HG03571 (cell line): ENCODE data around the gene C4orf51.

Source experiments
- ATAC-seq: cut with Tn5 transposase; IDR thresholded peaks from one replicate; pipeline ENCODE4 v1.9.1; 2021; ENCODE audit not compliant: unreplicated experiment

Gene C4orf51

DNA sequence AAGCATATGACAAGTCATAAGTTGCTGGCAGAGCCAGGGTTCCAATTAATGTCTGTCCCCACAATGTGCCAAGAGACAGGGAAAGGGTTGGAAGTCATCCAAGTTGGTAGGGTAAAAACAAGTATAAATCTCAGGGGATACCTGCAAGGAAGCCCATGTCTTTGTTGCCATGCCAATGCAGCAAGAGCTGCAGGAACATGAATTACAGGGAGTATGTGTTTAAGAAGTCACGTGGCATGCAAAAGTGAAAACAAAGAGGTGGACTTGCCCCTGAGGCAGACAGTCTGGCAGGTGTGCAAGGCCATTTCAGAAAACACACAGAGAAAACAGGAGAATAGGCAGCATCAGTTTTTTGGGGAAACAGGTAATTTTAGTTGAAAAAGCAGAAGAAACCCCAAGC is 29.4 kb downstream of the C4orf51 start:
- ATAC-seq: no peak

DNA sequence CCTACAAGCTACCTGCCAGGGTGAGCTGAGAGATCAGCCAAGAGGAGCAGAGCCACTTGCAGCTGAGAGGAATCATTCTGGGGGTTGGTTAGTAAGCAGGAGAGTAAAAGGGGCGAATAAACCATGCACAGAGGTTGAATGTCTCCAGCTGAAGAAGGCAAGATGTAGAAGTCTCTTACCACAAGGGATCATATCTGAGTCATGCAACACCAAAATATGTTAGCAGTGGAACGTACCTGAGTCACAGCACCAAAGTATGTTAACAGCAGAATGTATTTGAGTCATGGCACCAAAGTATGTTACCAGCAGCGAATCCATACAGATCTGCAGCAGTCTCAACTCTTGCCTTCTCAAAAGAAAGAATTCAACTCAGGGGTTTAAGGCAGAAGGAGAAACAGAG is 29.9 kb downstream of the C4orf51 start:
- ATAC-seq: no peak

DNA sequence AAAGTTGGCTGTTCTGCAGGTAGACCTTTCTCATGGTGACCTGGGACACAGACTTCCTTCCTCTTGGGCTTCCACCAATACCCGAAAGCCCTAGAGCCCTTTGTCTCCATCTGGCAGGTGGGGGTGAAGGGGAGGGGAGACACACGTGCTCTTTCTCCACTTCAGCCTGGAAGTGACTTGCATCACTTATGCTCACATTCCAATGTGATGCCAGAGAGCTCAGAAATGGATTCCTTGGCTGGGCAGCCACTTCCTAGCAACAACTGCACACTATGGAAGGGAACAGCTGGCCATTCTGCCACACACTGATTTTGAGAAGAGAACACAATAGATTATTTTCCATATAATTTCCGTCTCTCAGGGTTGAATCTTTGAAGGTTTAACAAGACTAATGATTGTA is 36.3 kb downstream of the C4orf51 start:
- no peak for ATAC-seq

DNA sequence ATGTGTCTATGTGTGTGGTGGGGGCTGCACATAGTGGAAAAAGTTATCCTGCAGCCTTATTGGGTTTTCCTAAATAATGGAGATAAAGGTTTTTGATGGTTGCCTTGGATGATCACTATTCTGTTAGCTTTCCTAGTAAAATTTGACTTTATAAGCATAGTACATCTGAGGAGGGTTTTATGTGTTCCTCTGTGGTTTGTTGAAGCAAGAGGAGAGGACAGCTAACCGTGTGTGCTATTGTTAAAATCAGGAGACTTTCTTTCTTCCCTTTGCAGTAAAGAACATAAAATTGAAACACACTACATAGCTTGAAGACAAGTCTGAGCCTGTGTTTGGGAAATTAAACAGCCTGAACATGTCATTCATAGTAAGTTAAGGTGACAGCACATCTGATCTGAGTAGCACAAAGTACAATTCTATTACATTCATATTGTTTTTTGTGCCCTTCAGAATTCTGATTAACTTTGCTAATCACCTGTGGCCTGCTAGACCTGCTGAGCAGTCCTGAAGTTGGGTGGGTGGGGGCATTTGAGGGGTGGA is 36.8 kb downstream of the C4orf51 start:
- ATAC-seq: no peak

DNA sequence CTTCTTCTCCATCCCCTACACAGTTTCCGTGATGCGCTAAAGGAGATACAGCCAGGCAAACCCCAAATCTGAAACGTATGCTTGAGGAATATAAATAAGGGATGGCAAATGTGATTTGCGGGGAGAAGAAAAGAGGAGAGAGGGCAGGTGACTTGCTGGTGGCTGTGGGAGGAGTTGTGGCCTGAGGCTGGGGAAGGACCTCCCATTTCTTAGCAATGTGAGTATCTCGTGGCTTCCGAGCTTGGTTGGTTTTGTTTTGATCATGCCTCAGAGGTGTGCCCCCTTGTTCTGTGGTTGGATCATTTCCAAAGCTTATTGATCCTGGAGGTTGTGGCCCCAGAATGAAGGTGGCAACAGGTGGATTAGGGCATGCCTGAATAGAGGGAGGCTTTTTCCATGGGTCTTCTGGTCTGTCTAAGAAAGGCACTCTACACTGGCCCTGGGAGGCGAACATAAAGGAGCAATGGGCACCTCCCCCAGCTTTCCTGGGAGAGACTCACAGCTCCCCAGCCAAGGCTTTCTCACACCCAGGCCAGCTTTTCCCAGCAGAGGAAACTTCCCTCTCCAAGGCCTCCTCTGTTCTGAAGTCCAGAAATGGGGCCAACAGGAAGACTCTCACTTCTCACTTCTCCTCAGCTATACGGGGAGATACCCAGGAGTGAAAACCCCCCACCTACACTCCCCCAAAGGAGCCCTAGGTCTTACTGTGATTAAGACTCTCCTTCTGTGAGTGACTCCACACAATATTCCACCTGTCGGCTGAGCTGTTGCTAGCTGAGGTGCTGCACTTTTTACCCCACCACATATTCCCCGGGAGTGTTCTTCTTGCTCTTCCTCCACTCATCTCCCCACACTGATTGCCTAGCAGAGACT is 40.0 kb downstream of the C4orf51 start:
- peak; percentile 68 for ATAC-seq

DNA sequence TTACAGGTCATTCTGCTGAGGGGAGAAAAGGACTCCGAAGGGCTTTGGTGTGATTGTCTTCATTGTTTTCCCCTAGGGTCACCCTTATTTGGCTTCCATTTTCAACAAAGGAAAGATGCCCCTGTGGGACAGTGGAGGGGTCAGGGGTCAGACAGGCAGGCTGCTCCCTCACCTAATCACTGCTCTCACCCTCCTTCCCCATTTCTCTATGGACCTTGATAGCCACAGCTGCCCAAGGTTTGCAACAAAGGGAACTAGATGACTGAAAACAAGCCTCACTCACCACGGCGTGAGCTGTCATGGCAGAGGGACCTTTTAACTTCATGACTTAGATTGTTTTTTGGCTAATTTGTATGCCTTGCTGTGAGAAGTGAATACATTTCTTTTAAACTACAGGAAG is 40.7 kb downstream of the C4orf51 start:
- ATAC-seq: peak; percentile 14

DNA sequence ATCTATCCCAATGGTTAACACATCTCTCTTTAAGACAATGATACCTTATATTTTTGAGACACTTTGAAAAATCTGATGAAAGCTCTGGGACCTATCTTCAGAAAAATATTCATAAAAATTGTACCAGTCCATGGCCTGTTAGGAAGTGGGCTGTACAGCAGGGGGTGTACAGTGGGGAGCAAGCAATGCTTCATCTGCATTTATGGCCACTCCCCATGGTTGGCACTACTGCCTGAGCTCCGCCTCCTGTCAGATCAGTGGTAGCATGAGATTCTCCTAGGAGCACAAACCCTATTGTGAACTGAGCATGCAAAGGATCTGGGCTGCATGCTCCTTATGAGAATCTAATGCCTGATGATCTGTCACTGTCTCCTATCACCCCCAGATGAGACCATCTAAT is 42.6 kb downstream of the C4orf51 start:
- ATAC-seq: no peak

DNA sequence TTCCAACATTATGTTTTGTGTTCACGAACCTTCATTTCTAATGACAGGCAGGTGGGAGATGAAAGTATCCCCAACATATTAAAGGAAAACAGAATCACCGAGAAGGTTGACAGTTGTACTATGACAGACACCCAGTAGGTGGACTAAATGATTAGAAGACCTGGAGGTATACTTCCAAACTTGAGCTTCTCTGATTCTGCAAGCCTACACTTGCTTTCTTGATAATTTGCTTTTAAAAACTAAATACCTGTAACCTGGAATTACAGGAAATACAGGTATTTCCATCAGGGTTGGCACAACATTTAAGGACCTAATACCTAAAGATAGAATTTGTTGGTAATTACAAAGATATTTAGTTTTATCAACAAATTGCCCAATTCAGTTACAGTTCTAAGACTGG is 43.4 kb downstream of the C4orf51 start:
- no peak for ATAC-seq

DNA sequence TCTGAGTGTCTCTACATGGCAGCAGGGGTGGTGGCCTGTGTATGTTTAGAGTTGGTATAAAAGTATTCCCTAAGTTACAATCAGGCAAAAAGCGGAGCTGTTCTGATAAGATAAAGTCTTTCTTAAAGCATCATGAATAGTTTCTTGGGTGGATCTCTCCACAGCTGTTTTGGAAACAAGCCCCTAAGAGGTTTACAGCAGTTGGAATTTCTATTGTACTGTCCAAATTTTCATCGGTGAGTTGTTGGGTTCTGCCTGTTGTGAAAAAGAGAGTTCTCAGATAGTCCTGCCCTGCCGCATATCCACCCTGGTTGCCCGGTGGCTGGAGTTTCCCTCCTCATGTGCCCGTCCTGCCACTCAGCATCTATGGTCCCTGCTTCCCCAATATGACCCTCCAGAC is 50.1 kb downstream of the C4orf51 start:
- ATAC-seq: no peak

DNA sequence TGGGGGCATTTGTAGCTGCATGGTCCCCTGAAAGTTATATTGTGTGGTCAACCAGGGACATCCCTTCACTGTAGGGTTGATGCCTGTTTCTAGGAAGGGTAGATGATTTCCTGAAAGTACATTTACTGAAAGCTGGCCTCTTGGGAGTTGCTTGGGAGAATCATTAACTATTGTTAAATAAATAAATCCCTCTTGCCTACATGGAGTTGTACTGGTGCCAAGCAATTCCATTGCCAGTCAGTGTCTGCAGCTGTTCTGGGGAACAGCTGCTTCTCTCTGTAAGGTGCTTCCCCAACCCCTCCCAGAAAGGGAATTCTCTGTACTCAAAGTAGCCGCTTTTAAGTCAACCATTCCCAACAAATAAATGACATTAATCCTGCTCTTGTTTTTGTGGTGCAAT is 51.1 kb downstream of the C4orf51 start:
- ATAC-seq: no peak

DNA sequence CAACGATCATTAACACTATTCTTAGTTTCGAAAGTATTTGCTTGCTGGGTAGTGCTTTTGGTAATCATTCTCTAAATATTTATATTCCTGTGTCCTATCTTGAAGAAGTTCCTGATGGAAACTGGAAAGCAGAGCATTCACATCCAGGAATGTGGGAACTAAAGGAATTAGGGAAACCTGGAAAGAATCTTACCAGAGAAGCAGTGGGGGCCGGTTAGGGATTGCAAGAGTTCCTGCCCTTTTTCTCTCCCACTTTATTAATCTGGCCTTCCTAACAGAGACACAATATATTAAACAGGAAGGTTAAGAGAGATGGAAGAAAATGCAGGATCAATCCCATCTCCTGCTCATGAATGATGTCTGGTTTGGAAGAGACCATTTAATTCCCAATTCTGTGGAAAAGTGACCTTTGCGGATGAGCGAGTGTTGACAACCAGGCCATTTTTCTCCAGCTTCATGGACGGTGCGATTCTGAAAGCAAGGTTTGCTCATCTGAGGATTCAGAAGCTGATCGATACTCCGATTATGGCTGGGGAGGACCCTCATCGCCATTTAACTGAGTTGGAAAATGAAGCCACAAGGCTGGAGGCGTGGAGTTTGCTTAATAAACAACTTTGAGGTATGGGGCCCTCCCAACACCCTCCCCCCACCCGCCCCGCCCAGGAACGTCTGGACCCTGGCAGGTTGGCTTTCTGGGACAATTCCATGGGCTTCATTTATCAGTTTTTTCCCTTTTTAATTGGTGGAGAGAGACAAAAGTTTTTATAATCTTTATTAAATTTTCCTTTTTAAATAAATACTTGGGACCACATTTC is 52.3 kb downstream of the C4orf51 start:
- ATAC-seq: no peak

DNA sequence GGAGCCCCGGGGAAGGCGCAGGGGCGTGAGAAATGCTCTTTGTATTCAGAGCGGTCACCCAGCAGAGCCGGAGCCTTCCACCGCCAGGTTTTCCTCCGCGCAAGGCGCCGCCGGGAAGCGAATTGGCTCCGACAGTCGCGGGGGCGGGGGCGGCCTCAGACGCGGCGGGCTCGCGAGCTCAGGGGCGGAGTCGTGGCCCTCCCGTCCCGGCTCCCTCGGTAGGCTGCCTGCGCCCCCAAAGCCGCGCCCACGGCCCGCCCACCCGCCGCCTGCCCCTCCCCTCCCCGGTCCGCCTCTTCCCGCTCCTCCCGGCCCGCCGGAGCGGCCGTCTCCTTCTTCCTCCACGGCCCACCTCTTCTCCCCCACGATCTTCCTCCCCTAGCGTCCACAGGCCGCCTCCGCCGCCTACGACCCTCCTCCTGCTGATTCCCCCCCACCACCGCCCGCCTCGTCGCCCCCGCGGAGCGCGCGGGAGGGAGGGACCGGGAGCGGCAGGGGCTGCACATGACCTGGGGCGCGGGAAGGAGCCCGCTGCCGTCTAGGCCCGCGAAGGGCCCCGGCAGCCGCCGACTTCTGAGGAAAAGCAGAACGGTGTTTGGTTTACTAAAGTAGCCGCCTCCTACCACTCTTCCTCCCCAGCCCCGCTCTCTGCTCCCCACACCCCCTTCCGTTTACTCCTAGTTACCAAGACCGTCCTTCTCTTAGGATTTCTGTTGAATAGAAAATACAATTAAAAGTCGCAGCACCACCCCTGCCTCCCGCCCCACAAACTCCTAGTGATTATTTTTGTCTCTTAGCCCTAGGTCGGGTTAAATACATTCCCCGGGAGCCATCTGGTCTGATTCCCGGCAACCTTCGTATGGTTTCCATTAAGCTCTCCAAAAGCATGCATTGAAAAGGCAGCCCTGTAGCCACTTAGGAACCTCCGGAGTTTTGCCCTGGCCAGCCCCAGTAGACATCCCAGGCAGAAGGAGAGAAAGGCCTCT is 53.2 kb downstream of the C4orf51 start:
- peak; percentile 91 for ATAC-seq

DNA sequence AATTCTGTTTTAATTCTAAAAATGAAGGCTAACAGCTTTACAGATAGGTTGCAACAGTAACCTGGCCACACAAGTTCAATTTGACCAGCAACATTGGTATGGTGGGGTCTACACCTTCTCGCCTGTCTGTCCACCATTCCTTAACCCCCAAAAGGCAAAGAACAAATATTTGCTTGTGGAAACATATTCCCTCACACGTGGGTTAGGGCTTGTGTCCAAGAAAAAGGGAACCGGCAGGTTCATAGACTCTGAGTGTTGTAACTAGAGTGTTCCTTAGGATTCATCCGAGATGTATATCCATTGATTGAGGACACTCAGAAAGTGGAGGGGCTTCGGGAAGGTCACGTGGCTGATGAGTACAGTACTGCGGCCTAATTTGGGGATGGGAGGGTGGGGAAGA is 54.1 kb downstream of the C4orf51 start:
- ATAC-seq: no peak

DNA sequence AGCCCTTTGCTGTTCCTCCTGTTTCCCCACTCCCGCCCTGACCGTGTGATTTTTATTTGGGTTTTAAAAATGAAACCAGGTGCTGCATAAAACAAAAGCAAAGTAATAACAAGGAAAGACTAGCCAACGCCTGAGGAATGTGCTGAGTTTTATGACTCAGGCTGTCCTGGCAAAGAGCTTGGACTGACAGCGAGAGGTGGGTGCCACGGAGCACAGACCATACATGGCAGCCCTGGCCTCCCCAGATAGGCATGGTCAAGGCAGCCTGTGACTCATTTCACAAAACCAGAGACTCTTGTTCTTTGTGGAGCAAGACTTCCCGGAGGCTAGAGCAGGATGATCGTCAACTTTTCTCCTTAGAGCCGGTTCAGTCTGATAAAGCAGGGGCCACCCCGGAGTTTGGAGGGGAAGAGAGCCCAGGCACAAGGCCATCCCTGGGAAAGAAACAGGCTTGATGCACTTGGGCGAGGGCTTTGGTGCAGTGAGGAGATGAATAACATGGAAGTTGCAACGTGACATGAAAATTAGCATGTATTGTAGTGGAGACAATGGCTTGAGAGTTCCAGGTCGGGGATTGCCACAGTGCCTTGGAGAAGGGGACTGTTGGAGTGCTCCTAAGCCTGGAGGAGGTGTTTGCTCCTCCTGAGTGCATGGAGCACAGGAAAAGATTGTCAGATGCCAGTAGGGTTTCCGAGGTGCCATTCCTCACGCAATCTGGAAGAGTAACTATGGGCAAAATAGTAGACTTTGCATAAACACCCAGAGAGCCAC is 54.8 kb downstream of the C4orf51 start:
- peak; percentile 42 for ATAC-seq

DNA sequence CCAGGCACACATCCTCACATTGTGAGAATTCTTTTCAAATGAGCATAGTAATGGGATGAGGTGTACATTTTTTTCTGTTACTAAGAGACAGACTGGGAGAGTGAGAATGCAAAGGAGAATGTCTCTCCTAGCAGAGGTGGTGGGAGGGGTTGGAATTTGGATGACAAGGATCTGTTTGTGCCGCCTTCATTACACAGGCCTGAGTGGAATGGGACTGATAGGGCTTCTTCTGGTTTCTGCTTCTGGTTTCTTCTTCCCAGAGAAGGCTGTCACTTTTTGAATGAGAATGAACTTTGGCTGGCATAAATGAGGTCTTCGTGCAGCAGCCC is 55.4 kb downstream of the C4orf51 start:
- no peak for ATAC-seq

DNA sequence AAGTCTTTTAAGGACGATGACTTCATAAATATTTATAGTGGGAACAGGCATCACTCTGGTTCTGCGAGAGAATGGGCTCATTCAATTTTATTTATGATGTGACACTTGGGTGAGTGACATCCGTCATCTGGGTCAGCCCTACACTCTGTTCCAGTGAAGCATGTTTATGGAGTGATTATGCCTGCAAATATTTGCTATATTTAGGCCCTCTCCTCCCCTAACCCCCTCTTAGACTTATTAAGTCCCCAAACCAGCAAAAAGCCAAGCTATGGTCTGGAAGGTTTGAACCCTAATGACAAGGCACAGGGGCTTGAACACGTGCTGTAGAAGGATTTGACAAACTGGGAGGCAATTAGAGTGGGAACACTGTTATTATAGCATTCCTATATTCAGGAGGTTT is 55.9 kb downstream of the C4orf51 start:
- no peak for ATAC-seq

DNA sequence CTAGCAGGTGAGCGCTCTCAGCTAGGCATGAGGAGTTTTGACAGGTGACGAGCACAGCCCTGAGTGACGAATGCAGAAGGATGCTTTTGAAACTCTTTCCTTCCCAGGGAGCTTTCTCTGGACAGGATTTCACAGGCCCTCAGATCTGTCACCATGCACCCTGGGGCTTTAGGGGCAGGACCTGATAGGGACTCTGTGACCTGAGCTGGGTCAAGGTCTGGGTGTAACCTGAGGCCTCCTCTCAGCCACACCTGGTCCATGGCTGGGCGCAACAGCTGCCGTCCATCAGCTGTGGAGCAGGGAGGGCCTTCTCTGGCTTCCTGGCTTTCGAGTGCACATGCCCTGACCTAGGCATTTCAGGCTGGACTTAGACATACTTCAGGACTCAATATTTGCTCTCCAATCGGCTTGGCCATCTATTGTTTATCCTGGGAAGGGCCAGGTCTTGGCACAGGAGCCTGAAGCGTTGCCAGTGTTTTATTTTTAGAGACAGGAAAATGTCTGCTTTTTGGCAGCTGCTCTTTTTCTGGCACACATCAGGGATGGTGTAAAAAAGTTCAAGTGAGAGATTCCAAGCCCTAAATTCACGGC is 56.4 kb downstream of the C4orf51 start:
- ATAC-seq: no peak

DNA sequence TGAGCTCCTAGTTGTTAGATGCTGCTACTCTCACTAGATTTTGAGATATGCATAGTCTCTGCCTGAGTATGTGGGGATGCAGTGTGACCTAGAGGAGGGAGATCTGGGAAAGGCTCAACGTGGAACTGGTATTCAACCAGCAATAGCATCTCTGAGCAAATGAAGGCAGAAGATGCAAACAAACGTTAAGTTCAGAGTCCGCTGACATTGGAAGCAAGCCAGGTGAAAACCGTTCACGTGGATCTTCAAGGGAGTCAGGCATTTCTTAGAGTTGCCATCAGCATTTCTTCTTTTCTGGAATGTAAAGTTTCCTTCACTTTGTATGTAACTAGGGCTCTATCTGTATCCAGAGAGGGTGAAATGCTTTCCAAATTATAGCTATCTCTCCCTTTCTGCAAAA is 59.9 kb downstream of the C4orf51 start:
- no peak for ATAC-seq

DNA sequence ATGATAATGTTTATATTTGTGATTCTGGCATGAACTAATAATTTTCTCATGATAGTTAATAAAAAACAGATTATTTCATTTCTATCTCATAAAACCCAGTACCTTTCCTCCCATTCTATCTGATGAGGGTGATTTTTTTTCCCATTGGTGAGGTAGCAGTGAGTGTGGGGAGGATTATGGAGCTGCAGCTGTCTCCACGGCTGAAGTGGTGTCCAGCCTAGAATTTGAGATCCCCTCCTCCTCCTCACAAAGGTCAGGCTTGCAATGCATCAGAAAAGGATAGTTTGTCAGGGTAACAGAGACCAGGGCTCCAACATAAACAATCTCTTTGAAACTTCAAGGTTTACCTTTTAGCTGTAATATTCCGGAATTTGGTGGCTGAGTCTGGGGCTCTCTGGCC is 60.9 kb downstream of the C4orf51 start:
- no peak for ATAC-seq

DNA sequence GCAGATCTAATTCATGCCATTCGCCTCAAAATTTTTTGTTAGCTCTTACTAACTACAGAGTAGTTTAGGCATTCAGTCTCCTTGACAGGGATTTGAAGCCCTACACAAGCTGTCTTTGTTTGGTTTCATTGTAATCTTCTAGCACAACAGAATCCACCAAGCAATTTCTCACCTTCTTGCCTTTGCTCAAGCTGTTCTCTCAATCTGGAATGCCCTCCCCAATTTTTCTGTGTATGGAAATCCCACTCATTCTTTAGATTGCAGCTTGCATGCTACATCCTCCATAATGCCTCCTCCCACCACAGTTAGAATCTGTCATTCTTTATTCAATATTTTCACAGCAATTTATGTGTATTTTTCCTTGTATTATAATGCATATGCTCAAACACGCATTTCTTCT is 63.7 kb downstream of the C4orf51 start:
- ATAC-seq: no peak
